Measurements from ENCODE around the gene NT5M.
"Not testable (repeated sequence)": the region's sequence is repeated elsewhere in the genome, so short reads cannot be mapped to it uniquely, and the experiment has no call there.

NT5M gene

GRCh38 chr17:17380145-17380925 is 77.2 kb downstream of the NT5M start:
- Histone ChIP-seq H3K36me3 (ENCODE audit: control insufficient read depth in 2 of 2, insufficient read depth in 2 of 2, low read length in 2 of 2) (no peaks in the 10 kb centered on the region), H3K27me3 (ENCODE audit: control insufficient read depth in 1 of 2, insufficient read depth in 2 of 2, low read length in 2 of 2) (peaks cover 14 to 15% of the 10 kb centered on the region in 2 donors), H3K9ac (ENCODE audit: low read length in 2 of 2) (no peak overlapping the region), H3K27ac (ENCODE audit: low read length) (no peak overlapping the region), H3K4me3 (ENCODE audit: low read length in 2 of 2) (no peak overlapping the region), H3K9me3 (ENCODE audit: control insufficient read depth in 2 of 2, low read length in 2 of 2) (no peaks in the 10 kb centered on the region), H3K4me1 (ENCODE audit: control insufficient read depth, insufficient read depth, low read length) (peaks cover 2% of the 10 kb centered on the region)

- Histone ChIP-seq H3K4me1 (ENCODE audit: control insufficient read depth, insufficient read depth, low read length) (peaks cover 2% of the 10 kb centered on the region), H3K9ac (ENCODE audit: low read length in 2 of 2) (no peak overlapping the region), H3K9me3 (ENCODE audit: control insufficient read depth in 2 of 2, low read length in 2 of 2) (no peaks in the 10 kb centered on the region), H3K4me3 (ENCODE audit: low read length in 2 of 2) (no peak overlapping the region), H3K27me3 (ENCODE audit: control insufficient read depth in 1 of 2, insufficient read depth in 2 of 2, low read length in 2 of 2) (peaks cover 14 to 15% of the 10 kb centered on the region in 2 donors), H3K27ac (ENCODE audit: low read length) (no peak overlapping the region), H3K36me3 (ENCODE audit: control insufficient read depth in 2 of 2, insufficient read depth in 2 of 2, low read length in 2 of 2) (no peaks in the 10 kb centered on the region)
These were observed 78.4 kb downstream of the NT5M start for GRCh38 chr17:17381446-17382064.

- H3K9ac ChIP-seq (ENCODE audit: low read length in 2 of 2): no peak overlapping the region
- peaks cover 2% of the 10 kb centered on the region for H3K4me1 ChIP-seq (ENCODE audit: control insufficient read depth, insufficient read depth, low read length)
- peaks cover 15 to 17% of the 10 kb centered on the region in 2 donors for H3K27me3 ChIP-seq (ENCODE audit: control insufficient read depth in 1 of 2, insufficient read depth in 2 of 2, low read length in 2 of 2)
- no peak overlapping the region for H3K4me3 ChIP-seq (ENCODE audit: low read length in 2 of 2)
- no peak overlapping the region for H3K27ac ChIP-seq (ENCODE audit: low read length)
- no peaks in the 10 kb centered on the region for H3K9me3 ChIP-seq (ENCODE audit: control insufficient read depth in 2 of 2, low read length in 2 of 2)
- H3K36me3 ChIP-seq (ENCODE audit: control insufficient read depth in 2 of 2, insufficient read depth in 2 of 2, low read length in 2 of 2): no peaks in the 10 kb centered on the region
These were observed 78.9 kb downstream of the NT5M start for GRCh38 chr17:17382065-17382459.

GRCh38 chr17:17382971-17383370 is 79.8 kb downstream of the NT5M start:
- Histone ChIP-seq H3K9ac (ENCODE audit: low read length in 2 of 2) (no peak overlapping the region), H3K36me3 (ENCODE audit: control insufficient read depth in 2 of 2, insufficient read depth in 2 of 2, low read length in 2 of 2) (no peaks in the 10 kb centered on the region), H3K27me3 (ENCODE audit: control insufficient read depth in 1 of 2, insufficient read depth in 2 of 2, low read length in 2 of 2) (peaks cover 15 to 18% of the 10 kb centered on the region in 2 donors), H3K9me3 (ENCODE audit: control insufficient read depth in 2 of 2, low read length in 2 of 2) (no peaks in the 10 kb centered on the region), H3K4me1 (ENCODE audit: control insufficient read depth, insufficient read depth, low read length) (peaks cover 2% of the 10 kb centered on the region), H3K4me3 (ENCODE audit: low read length in 2 of 2) (no peak overlapping the region), H3K27ac (ENCODE audit: low read length) (no peak overlapping the region)

GRCh38 chr17:17383431-17384290 is 80.5 kb downstream of the NT5M start:
- not testable (repeated sequence) for H3K27ac ChIP-seq (ENCODE audit: low read length)
- peaks cover 15 to 18% of the 10 kb centered on the region in 2 donors for H3K27me3 ChIP-seq (ENCODE audit: control insufficient read depth in 1 of 2, insufficient read depth in 2 of 2, low read length in 2 of 2)

GRCh38 chr17:17384291-17384615 is 81.1 kb downstream of the NT5M start:
- H3K4me1 ChIP-seq (ENCODE audit: control insufficient read depth, insufficient read depth, low read length): peaks cover 2% of the 10 kb centered on the region
- H3K27ac ChIP-seq (ENCODE audit: low read length): no peak overlapping the region
- H3K36me3 ChIP-seq (ENCODE audit: control insufficient read depth in 2 of 2, insufficient read depth in 2 of 2, low read length in 2 of 2): no peaks in the 10 kb centered on the region
- no peak overlapping the region for H3K4me3 ChIP-seq (ENCODE audit: low read length in 2 of 2)
- peaks cover 15 to 21% of the 10 kb centered on the region in 2 donors for H3K27me3 ChIP-seq (ENCODE audit: control insufficient read depth in 1 of 2, insufficient read depth in 2 of 2, low read length in 2 of 2)
- no peak overlapping the region for H3K9ac ChIP-seq (ENCODE audit: low read length in 2 of 2)
- H3K9me3 ChIP-seq (ENCODE audit: control insufficient read depth in 2 of 2, low read length in 2 of 2): no peaks in the 10 kb centered on the region

More at GRCh38 chr17:17383431-17384290, 80.5 kb downstream of the NT5M start:
- H3K9ac ChIP-seq (ENCODE audit: low read length in 2 of 2); H3K9me3 ChIP-seq (ENCODE audit: control insufficient read depth in 2 of 2, low read length in 2 of 2); H3K4me1 ChIP-seq (ENCODE audit: control insufficient read depth, insufficient read depth, low read length); H3K36me3 ChIP-seq (ENCODE audit: control insufficient read depth in 2 of 2, insufficient read depth in 2 of 2, low read length in 2 of 2); H3K4me3 ChIP-seq (ENCODE audit: low read length in 2 of 2): not testable (repeated sequence)

GRCh38 chr17:17384961-17385360 is 81.8 kb downstream of the NT5M start:
- no peak overlapping the region for H3K4me3 ChIP-seq (ENCODE audit: low read length in 2 of 2)
- no peaks in the 10 kb centered on the region for H3K36me3 ChIP-seq (ENCODE audit: control insufficient read depth in 2 of 2, insufficient read depth in 2 of 2, low read length in 2 of 2)
- H3K27ac ChIP-seq (ENCODE audit: low read length): no peak overlapping the region
- H3K9ac ChIP-seq (ENCODE audit: low read length in 2 of 2): no peak overlapping the region
- no peaks in the 10 kb centered on the region for H3K9me3 ChIP-seq (ENCODE audit: control insufficient read depth in 2 of 2, low read length in 2 of 2)
- H3K4me1 ChIP-seq (ENCODE audit: control insufficient read depth, insufficient read depth, low read length): peaks cover 2% of the 10 kb centered on the region
- peaks cover 12 to 20% of the 10 kb centered on the region in 2 donors for H3K27me3 ChIP-seq (ENCODE audit: control insufficient read depth in 1 of 2, insufficient read depth in 2 of 2, low read length in 2 of 2)

GRCh38 chr17:17385491-17385890 is 82.3 kb downstream of the NT5M start:
- H3K27me3 ChIP-seq (ENCODE audit: control insufficient read depth in 1 of 2, insufficient read depth in 2 of 2, low read length in 2 of 2): peaks cover 7 to 15% of the 10 kb centered on the region in 2 donors
- H3K9ac ChIP-seq (ENCODE audit: low read length in 2 of 2): no peak overlapping the region
- H3K4me1 ChIP-seq (ENCODE audit: control insufficient read depth, insufficient read depth, low read length): peaks cover 2% of the 10 kb centered on the region
- H3K9me3 ChIP-seq (ENCODE audit: control insufficient read depth in 2 of 2, low read length in 2 of 2): no peaks in the 10 kb centered on the region
- no peak overlapping the region for H3K27ac ChIP-seq (ENCODE audit: low read length)
- no peaks in the 10 kb centered on the region for H3K36me3 ChIP-seq (ENCODE audit: control insufficient read depth in 2 of 2, insufficient read depth in 2 of 2, low read length in 2 of 2)
- H3K4me3 ChIP-seq (ENCODE audit: low read length in 2 of 2): no peak overlapping the region

- Histone ChIP-seq H3K4me3 (ENCODE audit: low read length in 2 of 2) (no peak overlapping the region), H3K4me1 (ENCODE audit: control insufficient read depth, insufficient read depth, low read length) (peaks cover 2% of the 10 kb centered on the region), H3K36me3 (ENCODE audit: control insufficient read depth in 2 of 2, insufficient read depth in 2 of 2, low read length in 2 of 2) (no peaks in the 10 kb centered on the region), H3K27ac (ENCODE audit: low read length) (no peak overlapping the region), H3K27me3 (ENCODE audit: control insufficient read depth in 1 of 2, insufficient read depth in 2 of 2, low read length in 2 of 2) (peaks cover 3 to 12% of the 10 kb centered on the region in 2 donors), H3K9ac (ENCODE audit: low read length in 2 of 2) (no peak overlapping the region), H3K9me3 (ENCODE audit: control insufficient read depth in 2 of 2, low read length in 2 of 2) (no peaks in the 10 kb centered on the region)
These were observed 83.1 kb downstream of the NT5M start for GRCh38 chr17:17386094-17386800.

- Histone ChIP-seq H3K27ac (ENCODE audit: low read length) (no peak overlapping the region), H3K4me3 (ENCODE audit: low read length in 2 of 2) (no peak overlapping the region), H3K27me3 (ENCODE audit: control insufficient read depth in 1 of 2, insufficient read depth in 2 of 2, low read length in 2 of 2) (peaks cover 3 to 11% of the 10 kb centered on the region in 2 donors), H3K4me1 (ENCODE audit: control insufficient read depth, insufficient read depth, low read length) (peaks cover 2% of the 10 kb centered on the region), H3K36me3 (ENCODE audit: control insufficient read depth in 2 of 2, insufficient read depth in 2 of 2, low read length in 2 of 2) (no peaks in the 10 kb centered on the region), H3K9ac (ENCODE audit: low read length in 2 of 2) (no peak overlapping the region), H3K9me3 (ENCODE audit: control insufficient read depth in 2 of 2, low read length in 2 of 2) (no peaks in the 10 kb centered on the region)
These were observed 83.9 kb downstream of the NT5M start for GRCh38 chr17:17387017-17387497.

All from stomach smooth muscle (tissue), 2 donors.